TTC549 (cell line): Measurements from ENCODE around the gene INF2.

Experiments used
- FAIRE-seq: peaks from 2 replicates; lab custom pipeline; 2012; peaks lifted over from hg19 to GRCh38; lab: Jason Lieb, UNC

The INF2 gene

DNA sequence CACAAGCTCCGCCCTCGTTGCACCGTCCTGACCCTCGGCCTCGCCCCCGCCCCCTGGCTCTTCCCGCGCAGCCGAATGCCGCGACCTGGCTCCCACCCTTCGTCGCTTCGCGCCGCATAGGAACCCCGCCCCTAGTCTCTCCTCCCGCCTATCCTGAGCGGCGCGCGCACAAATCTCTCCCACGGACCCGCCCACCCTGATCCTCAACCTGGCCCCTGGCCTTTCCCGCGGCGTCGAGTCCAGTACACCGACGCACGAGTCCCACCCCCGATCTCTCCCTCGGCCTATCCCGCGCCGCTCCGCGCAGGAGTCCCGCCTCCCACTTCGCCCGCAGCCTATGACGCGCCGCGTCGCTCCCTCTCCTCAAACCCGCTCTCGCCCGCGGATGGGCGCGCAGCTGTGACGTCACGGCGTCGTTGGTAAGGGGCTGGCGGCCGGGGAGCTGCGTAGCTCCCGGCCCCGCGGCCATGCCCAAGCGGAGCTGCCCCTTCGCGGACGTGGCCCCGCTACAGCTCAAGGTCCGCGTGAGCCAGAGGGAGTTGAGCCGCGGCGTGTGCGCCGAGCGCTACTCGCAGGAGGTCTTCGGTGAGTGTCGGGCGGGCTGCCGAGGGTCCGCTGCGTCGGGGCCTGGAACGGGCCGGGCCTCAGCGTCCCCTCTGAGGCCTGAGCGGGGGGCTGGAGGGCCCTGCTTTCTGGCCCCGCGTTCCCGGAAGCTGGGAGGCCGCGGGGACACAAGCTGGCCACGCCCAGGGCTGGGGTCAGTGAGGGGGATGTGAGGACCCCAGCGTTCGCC, 63.5 kb downstream of the INF2 start, which contains the start of gene SIVA1:
SIVA1 (plus strand) TSS at position 413 of the 793 bp plus-strand sequence; CDS start at position 468, 55 bp downstream.
- FAIRE-seq, result peak; percentile 69

DNA sequence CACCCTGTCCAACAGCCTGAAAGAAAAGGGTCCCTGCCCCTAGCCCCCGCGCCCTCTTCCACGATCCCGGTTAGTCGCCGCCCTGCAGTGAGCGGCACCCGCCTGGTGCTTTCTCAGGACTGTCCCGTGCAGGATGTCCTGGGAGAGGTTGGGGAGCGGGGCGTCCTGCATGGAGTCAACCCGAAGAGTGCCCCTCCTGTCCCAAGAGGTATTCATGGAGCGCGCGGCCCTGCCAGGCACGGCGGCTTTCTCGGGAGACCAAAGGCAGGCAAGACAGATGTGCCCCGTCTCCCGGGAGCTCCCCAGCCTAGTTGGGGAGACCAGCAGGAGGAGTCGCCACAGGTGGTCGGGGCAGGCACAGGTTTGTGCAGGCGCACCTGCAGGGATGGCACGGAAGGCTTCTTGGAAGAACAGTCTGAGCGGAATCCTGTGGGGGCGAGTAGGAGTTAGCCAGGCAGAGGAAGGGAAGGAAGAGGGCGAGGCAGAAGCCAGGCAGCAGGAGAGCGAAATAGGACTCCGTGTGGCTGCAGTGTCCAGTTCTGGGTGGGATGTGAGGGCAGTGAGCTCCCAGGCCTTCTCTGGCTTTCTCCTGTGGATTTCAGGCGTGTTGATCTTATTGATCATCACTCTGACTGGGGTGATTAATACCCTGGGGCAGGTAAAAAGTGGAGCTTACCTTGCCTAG, 64.3 kb downstream of the INF2 start:
- no peak for FAIRE-seq

- no peak for FAIRE-seq
Measured at GRCh38 chr14:104754213-104754851, 64.9 kb downstream of the INF2 start.

DNA sequence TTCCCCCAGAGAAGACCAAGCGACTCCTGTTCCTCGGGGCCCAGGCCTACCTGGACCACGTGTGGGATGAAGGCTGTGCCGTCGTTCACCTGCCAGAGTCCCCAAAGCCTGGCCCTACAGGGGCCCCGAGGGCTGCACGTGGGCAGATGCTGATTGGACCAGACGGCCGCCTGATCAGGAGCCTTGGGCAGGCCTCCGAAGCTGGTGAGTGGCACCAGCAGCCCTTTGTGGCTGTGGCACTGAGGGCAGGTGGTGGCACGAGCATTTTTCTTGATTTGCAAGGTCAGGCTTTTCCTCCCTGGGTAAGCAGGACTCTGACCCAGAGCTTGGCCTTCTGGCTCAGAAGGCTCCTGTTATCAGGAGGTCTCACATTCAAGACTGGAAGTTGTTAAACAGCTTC, 66.2 kb downstream of the INF2 start:
- FAIRE-seq, result no peak

DNA sequence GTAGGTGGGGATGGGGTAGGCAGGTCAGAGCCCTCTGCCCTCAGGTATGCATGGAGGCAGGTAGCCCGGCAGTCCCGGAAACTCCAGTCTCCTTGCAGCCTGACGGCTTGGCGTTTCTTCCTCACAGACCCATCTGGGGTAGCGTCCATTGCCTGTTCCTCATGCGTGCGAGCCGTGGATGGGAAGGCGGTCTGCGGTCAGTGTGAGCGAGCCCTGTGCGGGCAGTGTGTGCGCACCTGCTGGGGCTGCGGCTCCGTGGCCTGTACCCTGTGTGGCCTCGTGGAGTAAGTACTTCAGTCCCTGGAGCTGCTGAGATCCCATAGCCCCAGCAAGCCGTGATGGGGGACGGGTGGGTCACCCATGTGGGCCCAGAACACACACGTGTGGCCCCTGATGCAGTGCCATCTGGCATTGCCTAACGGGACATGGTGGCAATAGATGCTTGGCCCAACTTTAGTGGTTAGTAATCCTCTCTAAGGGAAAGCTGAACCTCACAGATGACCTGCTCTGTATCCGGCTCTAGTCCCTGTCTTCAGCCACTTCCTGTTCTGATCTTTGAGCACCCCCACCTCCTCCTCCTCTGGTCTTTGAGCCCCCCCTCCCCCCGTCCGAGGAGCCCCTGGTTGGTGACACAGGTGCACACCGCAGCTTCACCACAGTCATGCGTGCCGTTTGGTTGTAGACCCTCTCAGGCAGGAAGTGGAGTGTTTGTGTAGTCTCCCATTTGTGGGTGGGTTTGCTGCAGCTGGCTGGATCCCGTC, 67.2 kb downstream of the INF2 start:
- FAIRE-seq, result no peak

- no peak for FAIRE-seq
Measured at GRCh38 chr14:104757238-104757585, 67.8 kb downstream of the INF2 start.

DNA sequence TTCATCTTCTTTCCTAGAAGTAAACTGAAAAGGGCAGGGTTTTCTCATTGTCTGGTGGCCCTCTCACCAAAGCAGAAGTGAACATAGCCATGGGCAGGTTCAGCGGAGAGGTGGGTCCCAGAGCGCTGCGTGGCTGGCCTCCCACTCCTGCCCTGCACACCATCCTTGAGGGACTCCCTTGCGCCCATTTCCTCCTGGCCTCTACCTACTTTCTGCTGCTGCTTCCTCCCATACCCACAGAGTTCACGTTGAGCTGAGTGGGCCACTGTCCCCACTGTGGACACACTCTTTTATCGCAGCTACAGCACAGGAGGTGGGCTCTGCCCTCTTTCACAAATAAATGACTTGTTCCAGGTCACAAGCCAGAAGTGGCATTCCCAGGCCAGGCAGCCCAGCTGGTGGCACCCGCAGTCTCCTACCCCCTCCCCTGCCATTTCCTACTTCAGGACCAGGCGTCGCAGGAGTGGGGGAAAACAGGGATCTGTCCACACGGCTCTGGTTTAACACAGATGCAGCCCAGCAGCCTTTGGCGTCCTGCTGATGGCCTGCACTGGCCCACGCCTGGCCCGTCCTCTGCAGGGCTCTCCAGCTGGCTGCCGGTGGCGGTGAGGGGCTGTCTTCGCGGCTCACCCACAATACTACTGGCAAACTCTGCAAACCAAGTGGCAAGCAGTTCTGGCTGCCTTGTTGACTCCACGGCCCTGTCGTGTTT, 68.4 kb downstream of the INF2 start:
- FAIRE-seq, result no peak

DNA sequence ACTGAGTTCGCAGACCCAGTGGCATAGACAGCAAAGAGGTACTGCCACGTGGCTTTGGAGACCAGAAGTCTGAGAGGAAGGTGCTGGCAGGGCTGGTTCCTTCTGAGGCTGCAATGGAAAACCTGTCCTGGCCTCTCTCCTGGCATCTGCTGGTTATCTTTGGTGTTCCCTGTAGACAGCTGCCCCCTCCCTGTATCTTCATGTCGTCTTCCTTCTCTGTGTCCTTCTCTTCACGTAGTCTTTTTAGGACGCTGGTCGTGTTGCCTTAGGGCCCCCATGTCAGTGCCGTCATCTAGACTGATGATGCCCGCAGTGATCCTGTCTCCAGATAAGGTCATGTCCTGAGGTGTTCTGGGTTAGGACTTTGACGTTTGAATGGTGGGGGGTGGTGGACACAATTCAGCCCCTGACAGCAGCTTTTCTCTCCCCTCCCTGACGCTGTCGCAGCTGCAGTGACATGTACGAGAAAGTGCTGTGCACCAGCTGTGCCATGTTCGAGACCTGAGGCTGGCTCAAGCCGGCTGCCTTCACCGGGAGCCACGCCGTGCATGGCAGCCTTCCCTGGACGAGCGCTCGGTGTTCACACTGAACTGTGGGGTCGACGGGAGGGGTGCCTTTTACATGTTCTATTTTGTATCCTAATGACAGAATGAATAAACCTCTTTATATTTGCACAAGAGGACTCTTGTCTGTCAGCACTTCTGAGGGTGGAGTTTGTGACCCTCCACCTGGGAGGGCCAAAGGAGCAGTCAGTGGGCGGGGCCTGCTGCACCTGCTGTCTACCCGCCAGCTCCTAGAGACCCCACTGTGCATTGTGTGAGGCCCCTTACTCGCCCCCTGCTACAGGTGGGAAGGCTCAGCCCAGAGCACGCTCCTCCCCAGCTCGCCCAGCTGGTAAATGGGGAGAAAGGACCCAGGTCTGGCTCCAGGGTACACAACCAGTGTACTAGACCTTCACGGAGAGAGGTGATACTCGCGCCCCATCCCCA, 69.9 kb downstream of the INF2 start:
- FAIRE-seq, result no peak

DNA sequence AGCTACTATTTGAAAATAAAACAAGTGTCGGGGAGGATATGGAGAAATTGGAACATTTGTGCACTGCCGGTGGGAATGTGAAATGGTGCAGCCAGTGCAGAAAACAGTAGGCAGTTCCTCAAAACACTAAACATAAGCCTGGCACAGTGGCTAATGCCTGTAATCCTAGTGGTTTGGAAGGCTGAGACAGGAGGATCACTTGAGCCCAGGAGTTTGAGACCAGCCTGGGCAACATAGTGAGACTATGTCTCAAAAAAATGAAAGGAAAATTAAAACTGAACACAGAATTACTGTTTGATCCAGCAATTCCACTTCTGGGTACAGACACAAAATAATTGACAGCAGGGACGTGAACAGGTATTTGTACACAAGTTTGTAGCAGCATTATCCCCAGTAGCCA, 76.1 kb downstream of the INF2 start:
- FAIRE-seq, result no peak

DNA sequence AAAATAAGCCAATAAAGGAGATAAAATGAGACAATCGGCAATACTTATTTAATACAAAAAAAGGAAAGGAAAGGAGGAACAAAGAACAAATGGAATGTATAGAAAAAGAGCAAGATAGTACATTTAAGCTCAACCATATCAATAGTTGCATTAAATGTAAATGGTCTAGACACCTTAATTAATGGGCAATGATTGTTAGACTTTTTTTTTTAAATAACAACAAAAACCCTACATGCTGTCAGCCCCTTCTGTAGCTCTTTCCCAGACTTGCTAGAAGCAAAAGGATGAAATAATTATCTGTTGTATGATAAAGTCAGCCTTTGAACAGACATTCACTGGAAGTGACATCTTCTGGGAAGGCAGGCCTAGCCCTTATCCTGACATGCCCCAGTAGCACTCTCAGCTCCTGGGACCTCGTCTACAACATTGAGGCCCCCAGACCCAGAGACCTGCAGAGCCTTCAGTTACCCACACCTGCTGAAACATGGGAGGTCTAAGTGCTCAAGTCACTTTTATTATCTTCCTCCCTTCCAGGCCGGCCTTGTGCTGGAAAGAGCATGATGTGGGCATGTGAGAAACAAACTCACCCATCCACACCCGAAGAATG, 76.9 kb downstream of the INF2 start:
- FAIRE-seq, result no peak

DNA sequence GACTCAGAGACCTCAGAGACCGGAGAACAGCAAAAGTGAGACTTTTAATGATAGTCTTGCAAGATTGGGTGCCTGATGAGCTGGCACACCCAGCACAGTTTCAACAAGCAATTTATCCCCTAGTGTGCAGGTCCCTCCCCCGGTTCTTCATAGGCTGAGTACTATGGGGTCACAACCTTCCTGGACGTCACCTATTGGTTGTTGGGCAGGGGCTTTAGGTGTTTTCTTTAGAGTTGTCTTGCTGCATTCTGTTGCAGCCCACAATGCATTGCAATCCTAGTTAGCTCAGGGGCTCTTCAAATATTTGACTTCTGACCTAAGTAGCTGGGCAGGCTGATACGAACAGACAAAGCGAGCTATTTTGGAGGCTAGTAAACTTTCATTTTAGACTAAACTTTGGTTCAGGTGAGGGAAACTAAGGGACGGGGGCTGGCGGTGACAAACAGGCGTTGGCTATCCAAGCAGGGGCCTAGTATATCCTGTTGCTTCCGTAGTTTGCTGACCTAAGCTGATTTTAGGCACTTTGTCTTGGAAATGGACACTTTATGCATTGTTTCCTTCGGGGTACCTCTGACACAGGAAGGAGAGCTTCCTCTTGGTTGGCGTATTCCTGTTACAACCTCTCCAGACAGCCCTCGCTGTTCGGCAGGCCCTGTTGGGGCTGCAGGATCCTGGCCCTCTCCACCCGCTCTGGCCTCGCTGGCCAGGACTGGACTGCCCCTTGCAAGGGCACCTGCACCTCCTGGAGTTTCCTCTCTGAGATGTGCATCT, 77.6 kb downstream of the INF2 start:
- FAIRE-seq, result no peak

GRCh38 chr14:104767634-104767918, 78.2 kb downstream of the INF2 start:
- no peak for FAIRE-seq

DNA sequence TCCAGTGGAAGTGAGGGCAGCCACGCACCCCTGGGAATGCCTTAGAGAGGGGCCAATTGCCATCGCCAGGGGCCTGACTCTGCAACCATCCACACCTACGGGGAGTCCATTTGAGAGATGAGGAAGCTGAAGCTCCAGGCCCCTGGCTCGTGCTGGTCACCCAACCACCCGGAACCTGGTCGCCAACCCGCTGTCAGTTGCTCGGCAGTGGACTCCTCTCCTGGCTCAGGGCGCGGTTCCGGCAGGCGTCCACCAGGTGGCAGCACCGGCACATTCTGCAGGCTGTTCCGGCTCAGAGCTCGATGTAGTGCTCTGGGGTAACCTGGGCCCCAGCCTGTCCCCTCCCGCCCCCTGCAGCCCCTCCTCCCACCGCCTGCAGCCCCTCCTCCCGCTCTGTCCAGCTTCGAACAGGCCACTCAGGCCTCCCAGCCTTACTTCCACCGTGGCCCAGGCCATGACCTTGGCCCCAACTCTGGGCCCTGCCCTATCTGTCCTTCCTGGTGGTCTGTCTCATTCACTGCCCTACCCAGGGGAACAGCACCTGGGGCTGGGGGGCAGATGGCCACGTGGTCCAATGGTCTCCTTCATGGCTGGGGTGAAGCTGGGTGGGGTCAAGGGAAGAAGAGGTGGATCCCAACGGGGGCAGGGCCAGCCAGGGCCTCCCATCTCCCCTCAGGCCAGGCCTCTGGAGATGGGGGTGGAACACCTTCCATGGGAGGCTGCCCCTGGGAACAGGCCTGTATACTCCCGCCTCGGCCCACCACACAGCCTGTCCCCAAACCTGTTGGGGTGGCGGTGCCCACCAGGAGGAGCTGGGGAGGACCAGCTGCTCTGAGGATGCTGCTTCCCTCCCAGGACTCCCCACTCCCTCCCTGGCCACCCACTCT, 79.3 kb downstream of the INF2 start:
- no peak for FAIRE-seq

- no peak for FAIRE-seq
Measured at GRCh38 chr14:104769324-104770071, 80.1 kb downstream of the INF2 start.

DNA sequence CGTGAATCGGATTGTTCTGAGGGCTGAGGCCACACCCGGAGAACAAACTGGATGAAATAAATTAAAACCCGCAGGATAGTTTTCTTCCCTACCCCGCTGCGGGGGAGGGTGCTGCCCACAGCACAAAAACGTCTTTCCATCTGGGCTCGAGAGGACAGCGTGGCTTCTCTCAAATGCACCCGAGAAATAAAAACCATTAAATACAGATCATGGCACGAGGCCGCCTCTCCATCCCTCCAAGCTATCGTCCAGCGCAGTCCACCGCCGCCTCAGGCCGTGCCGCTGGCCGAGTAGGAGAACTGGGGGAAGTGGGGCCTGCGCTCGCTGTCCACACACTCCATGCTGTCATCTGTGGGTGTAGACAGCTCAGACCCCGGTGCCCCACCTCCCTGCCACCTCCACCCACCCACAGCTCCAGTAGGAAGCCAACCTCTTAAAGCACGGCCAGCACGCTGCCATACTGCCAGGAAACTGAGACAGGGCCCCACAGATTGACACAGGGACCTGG, 80.7 kb downstream of the INF2 start:
- no peak for FAIRE-seq

GRCh38 chr14:104770851-104771272, 81.4 kb downstream of the INF2 start:
- no peak for FAIRE-seq

GRCh38 chr14:104771374-104771773, 82.0 kb downstream of the INF2 start:
- no peak for FAIRE-seq
